Mesenchymal stem cell (in vitro differentiated cells and primary cell): Measurements from ENCODE around the gene PITX2.

Source experiments
- DNase-seq: peaks from one replicate; pipeline ENCODE4 v3.0.0-alpha.2; 2013
- H2AFZ ChIP-seq: one replicate; pipeline ENCODE4 v1.6.1; 2013; ENCODE audit warnings: low read depth, mild to moderate bottlenecking, control low read depth, inconsistent platforms, low read length, moderate library complexity
- H2AK5ac ChIP-seq: 2 replicates; pipeline ENCODE4 v1.6.1; 2013; ENCODE audit warnings: low read length, moderate library complexity, mild to moderate bottlenecking, inconsistent platforms; ENCODE audit not compliant: severe bottlenecking
- H2BK120ac ChIP-seq: one replicate; pipeline ENCODE4 v1.6.1; 2013; ENCODE audit warnings: low read depth, mild to moderate bottlenecking, inconsistent platforms, low read length, moderate library complexity
- H2BK12ac ChIP-seq, 2 experiments: one replicate each; pipeline ENCODE4 v1.6.1; 2013; ENCODE audit warnings: inconsistent platforms in 2 of 2, low read length in 2 of 2, mild to moderate bottlenecking in 2 of 2, moderate library complexity in 2 of 2, control low read depth in 1 of 2
- H2BK15ac ChIP-seq: one replicate; pipeline ENCODE4 v1.6.1; 2013; ENCODE audit warnings: mild to moderate bottlenecking, low read depth, inconsistent platforms; ENCODE audit not compliant: poor library complexity, severe bottlenecking
- H2BK5ac ChIP-seq: 2 replicates; pipeline ENCODE4 v1.6.1; 2013; ENCODE audit warnings: low read depth, mild to moderate bottlenecking, low read length, control low read depth, inconsistent platforms; ENCODE audit not compliant: poor library complexity, severe bottlenecking
- H3K14ac ChIP-seq, 2 experiments: one replicate each; pipeline ENCODE4 v1.6.1; 2013; ENCODE audit warnings: inconsistent platforms in 2 of 2, low read length in 2 of 2, control low read depth in 1 of 2, mild to moderate bottlenecking in 1 of 2, moderate library complexity in 1 of 2
- H3K18ac ChIP-seq, 2 experiments: one replicate each; pipeline ENCODE4 v1.6.1; 2013; ENCODE audit warnings: inconsistent platforms in 2 of 2, low read length in 2 of 2, control low read depth in 1 of 2, low read depth in 1 of 2, mild to moderate bottlenecking in 1 of 2
- H3K23ac ChIP-seq, 2 experiments: one replicate each; pipeline ENCODE4 v1.6.1; 2013; ENCODE audit warnings: inconsistent platforms in 2 of 2, low read length in 2 of 2, mild to moderate bottlenecking in 2 of 2, moderate library complexity in 2 of 2, control low read depth in 1 of 2
- H3K27ac ChIP-seq: 2 replicates; pipeline ENCODE4 v1.5.1; 2013; ENCODE audit warnings: mild to moderate bottlenecking, moderate library complexity, low read length, control low read depth, inconsistent platforms; ENCODE audit not compliant: poor library complexity, severe bottlenecking
- H3K27me3 ChIP-seq, 2 experiments: 2 replicates each; pipeline versions ENCODE4 v1.6.1 to v1.7.0; 2013; ENCODE audit warnings: low read length in 2 of 2, mild to moderate bottlenecking in 2 of 2, moderate library complexity in 2 of 2, control low read depth in 1 of 2, inconsistent platforms in 1 of 2; ENCODE audit not compliant: control insufficient read depth in 1 of 2, insufficient read depth in 1 of 2
- H3K36me3 ChIP-seq, 2 experiments: 2 replicates each; pipeline versions ENCODE4 v1.6.1 to v1.7.0; 2013; ENCODE audit warnings: low read length in 2 of 2, control low read depth in 1 of 2, inconsistent platforms in 1 of 2, low read depth in 1 of 2, mild to moderate bottlenecking in 1 of 2; ENCODE audit not compliant: insufficient read depth in 2 of 2, control insufficient read depth in 1 of 2
- H3K4ac ChIP-seq, 2 experiments: one replicate each; pipeline ENCODE4 v1.6.1; 2013; ENCODE audit warnings: inconsistent platforms in 2 of 2, low read length in 2 of 2, mild to moderate bottlenecking in 2 of 2, moderate library complexity in 2 of 2, control low read depth in 1 of 2, low read depth in 1 of 2
- H3K4me1 ChIP-seq: 2 replicates; pipeline ENCODE4 v1.6.1; 2013; ENCODE audit warnings: low read depth, low read length, control low read depth; ENCODE audit not compliant: control insufficient read depth, insufficient read depth
- H3K4me2 ChIP-seq: 2 replicates; pipeline ENCODE4 v1.6.1; 2013; ENCODE audit warnings: low read length, mild to moderate bottlenecking, inconsistent platforms; ENCODE audit not compliant: poor library complexity, severe bottlenecking
- H3K4me3 ChIP-seq, 2 experiments: 2 replicates each; pipeline versions ENCODE4 v1.5.1 to v1.7.0; 2013; ENCODE audit warnings: low read length in 2 of 2, mild to moderate bottlenecking in 2 of 2, control low read depth in 1 of 2, low read depth in 1 of 2; ENCODE audit not compliant: insufficient read depth in 1 of 2
- H3K79me1 ChIP-seq: replicated peaks from 2 replicates; pipeline ENCODE4 v1.6.1; 2013; ENCODE audit warnings: mild to moderate bottlenecking, control low read depth, low read length, inconsistent platforms; ENCODE audit not compliant: poor library complexity, severe bottlenecking
- H3K9ac ChIP-seq: 2 replicates; pipeline ENCODE4 v1.7.0; 2013; ENCODE audit warnings: mild to moderate bottlenecking, low read length, moderate library complexity
- H3K9me3 ChIP-seq: 2 replicates; pipeline ENCODE4 v1.7.0; 2013; ENCODE audit warnings: mild to moderate bottlenecking, low read length; ENCODE audit not compliant: control insufficient read depth
- H4K8ac ChIP-seq: one replicate; pipeline ENCODE4 v1.6.1; 2013; ENCODE audit warnings: inconsistent platforms, mild to moderate bottlenecking, low read length, moderate library complexity
- H4K91ac ChIP-seq: one replicate; pipeline ENCODE4 v1.6.1; 2013; ENCODE audit warnings: mild to moderate bottlenecking, low read length, inconsistent platforms
- WGBS: methylation state at CpG from one replicate; pipeline ENCODE4 v1.1.7; 2013; ENCODE audit warnings: mixed read lengths; 5-methylcytosine and 5-hydroxymethylcytosine counted together

Gene PITX2

DNA sequence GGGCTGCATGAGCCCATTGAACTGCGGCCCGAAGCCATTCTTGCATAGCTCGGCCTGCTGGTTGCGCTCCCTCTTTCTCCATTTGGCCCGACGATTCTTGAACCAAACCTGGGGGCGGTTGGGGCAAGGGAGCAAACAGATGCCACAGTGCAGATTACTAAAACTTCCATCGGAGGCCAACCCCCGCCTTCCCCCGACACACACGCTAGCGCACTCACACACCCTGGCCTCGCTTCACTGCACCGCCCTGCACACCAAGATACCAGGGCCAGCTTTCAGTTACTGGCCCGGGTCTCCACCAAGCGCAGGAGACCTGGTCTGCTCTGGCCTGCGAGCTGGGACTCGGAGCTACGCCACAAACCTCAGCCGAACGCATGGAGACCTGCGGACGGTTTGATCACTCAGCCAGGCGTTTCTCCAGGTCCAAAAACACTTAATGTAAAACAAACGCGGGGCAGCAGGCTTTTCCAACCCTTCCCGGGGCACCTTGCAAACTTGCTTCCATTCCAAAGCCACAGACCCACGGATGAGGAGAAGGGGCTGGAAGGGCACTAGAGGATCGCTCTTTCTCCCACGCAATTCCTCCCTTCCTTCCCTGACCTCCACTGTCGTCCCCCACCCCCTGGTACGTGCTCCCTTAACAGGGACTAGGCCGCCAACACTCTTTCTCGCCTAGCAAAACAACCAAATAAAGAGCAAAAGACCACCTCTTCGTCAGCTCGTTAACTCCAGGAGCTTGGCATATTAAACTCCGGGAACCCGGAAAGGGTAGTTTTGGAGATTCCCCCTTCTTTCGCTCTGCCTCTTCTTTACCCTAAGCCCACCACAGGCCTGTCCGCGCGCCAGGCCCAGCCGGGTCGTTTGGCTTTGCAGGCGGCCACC lies 4.1 kb downstream of the PITX2 start:
- no peak overlapping the region for H3K4me3 ChIP-seq
- H3K36me3 ChIP-seq = peaks cover 0 to 11% of the 10 kb centered on the region in 2 experiments
- H2BK12ac ChIP-seq = peak overlapping the region; percentile 77 to 80
- peak overlapping the region; percentile 94 for H4K8ac ChIP-seq
- peak overlapping the region; percentile 30 for H3K4me2 ChIP-seq
- no peaks in the 10 kb centered on the region for H3K79me1 ChIP-seq
- peak overlapping the region; percentile 92 to 98 for H3K4ac ChIP-seq
- no peak overlapping the region for H2BK5ac ChIP-seq
- H2BK120ac ChIP-seq = peak overlapping the region; percentile 95
- peak overlapping the region; percentile 92 for H4K91ac ChIP-seq
- H3K18ac ChIP-seq = peak overlapping the region; percentile 92 to 97
- no peak overlapping the region for H3K9ac ChIP-seq
- peak overlapping the region; percentile 75 for H2BK15ac ChIP-seq
- H3K14ac ChIP-seq = peak overlapping the region in 1 of 2 experiments; percentile 95
- no peak overlapping the region for H2AFZ ChIP-seq
- H2AK5ac ChIP-seq = no peak overlapping the region
- no peak overlapping the region for H3K27ac ChIP-seq
- peak overlapping the region; percentile 34 to 60 for H3K23ac ChIP-seq
- peak; percentile 73 for DNase-seq
- WGBS = 7% methylated on average over 44 of the region's 45 CpGs
- H3K4me1 ChIP-seq = peaks cover 42% of the 10 kb centered on the region
- peaks cover 30 to 94% of the 10 kb centered on the region in 2 experiments for H3K27me3 ChIP-seq
- no peaks in the 10 kb centered on the region for H3K9me3 ChIP-seq

DNA sequence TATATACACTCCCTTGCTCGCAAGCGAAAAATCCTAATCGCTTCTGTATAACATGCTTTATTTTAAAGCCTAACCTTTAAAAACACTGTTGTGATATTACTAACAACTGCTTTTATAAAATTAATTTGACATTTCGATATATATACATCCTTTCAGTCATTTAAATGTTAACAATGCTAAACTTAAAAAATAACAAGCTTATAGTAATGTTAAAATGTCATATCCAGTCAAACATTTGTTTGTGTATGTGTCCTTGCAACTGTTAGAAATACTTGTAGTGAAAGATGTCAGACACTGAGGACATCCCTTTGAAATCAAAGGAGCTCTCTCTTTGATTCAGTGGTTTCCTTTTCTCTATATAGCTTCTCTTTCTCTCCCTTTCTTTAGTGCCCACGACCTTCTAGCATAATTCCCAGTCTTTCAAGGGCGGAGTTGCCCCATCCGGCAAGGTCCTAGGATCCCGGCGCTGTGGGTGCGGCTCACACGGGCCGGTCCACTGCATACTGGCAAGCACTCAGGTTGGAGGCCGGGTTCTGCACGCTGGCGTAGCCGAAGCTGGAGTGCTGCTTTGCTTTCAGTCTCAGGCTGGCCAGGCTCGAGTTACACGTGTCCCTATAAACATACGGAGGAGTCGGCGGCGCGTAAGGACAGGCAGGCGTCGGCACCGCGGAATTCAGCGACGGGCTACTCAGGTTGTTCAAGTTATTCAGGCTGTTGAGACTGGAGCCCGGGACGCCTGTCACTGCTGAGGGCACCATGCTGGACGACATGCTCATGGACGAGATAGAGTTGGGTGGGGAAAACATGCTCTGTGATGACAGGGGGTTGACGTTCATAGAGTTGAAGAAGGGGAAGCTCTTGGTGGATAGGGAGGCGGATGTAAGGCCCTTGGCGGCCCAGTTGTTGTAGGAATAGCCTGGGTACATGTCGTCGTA lies 5.0 kb downstream of the PITX2 start:
- H4K91ac ChIP-seq = peak overlapping the region; percentile 85
- H3K14ac ChIP-seq = peak overlapping the region in 1 of 2 experiments; percentile 82
- H3K27ac ChIP-seq = no peak overlapping the region
- peak overlapping the region; percentile 4 to 34 for H3K23ac ChIP-seq
- H2AFZ ChIP-seq = peak overlapping the region; percentile 18
- peak; percentile 92 for DNase-seq
- H3K27me3 ChIP-seq = peaks cover 39 to 88% of the 10 kb centered on the region in 2 experiments
- H2BK15ac ChIP-seq = peak overlapping the region; percentile 36
- H2AK5ac ChIP-seq = no peak overlapping the region
- peak overlapping the region in 1 of 2 experiments; percentile 12 for H3K4me3 ChIP-seq
- H3K9me3 ChIP-seq = no peaks in the 10 kb centered on the region
- peak overlapping the region; percentile 59 to 79 for H2BK12ac ChIP-seq
- WGBS = 2% methylated on average over 34 of the region's 38 CpGs
- H3K9ac ChIP-seq = no peak overlapping the region
- H3K79me1 ChIP-seq = no peaks in the 10 kb centered on the region
- H2BK120ac ChIP-seq = peak overlapping the region; percentile 95
- peaks cover 0 to 11% of the 10 kb centered on the region in 2 experiments for H3K36me3 ChIP-seq
- peak overlapping the region; percentile 94 for H4K8ac ChIP-seq
- H3K4me1 ChIP-seq = peaks cover 39% of the 10 kb centered on the region
- H3K4me2 ChIP-seq = no peak overlapping the region
- peak overlapping the region; percentile 92 to 98 for H3K4ac ChIP-seq
- H3K18ac ChIP-seq = peak overlapping the region; percentile 92 to 97
- H2BK5ac ChIP-seq = no peak overlapping the region

DNA sequence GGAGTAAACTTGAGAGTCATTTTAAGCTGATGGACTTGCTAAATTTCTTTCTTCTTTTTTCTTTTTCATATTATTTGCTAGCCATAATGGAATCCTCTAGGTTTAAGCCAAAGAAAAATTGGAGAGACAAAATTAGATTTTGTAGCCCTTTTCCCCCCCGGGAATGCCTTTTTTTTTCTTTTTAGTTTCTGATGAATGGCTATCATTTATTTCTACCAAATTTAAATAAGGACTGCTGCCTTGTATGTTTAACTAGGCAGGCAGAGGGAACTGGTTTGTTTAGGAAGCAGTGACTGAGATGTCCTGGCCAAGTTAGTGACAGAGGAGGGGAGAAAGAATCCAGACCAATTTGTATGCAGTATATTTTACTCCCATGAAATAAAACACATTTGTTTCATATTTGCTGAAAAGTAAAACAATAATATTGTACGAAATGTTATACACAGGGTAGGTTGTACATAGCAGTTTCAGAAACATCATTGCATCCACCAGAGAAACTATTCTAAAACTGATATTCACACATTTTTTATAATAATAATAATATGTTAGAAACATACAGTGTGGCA lies 5.7 kb downstream of the PITX2 start:
- Histone ChIP-seq H3K9me3 (no peaks in the 10 kb centered on the region), H3K36me3 (peaks cover 0 to 11% of the 10 kb centered on the region in 2 experiments), H2BK120ac (no peak overlapping the region), H2BK15ac (no peak overlapping the region), H3K27me3 (peaks cover 46 to 88% of the 10 kb centered on the region in 2 experiments), H2BK5ac (no peak overlapping the region), H3K4me2 (no peak overlapping the region), H4K8ac (no peak overlapping the region), H3K27ac (no peak overlapping the region), H3K23ac (no peak overlapping the region), H4K91ac (no peak overlapping the region), H3K9ac (no peak overlapping the region), H3K18ac (peak overlapping the region in 1 of 2 experiments; percentile 49), H3K79me1 (no peaks in the 10 kb centered on the region), H3K4ac (no peak overlapping the region), H3K4me1 (peaks cover 31% of the 10 kb centered on the region), H3K4me3 (no peak overlapping the region), H3K14ac (no peak overlapping the region), H2AK5ac (no peak overlapping the region), H2BK12ac (no peak overlapping the region), H2AFZ (no peak overlapping the region)
- no CpG with 5 or more reads among the region's 2 CpGs for WGBS
- peak; percentile 37 for DNase-seq
